Heart right ventricle (tissue), 16 donors: Measurements from ENCODE around the gene DNAH5. TPM values are rescaled to one million over a fixed set of nuclear protein-coding genes. Genes with fewer than 3 reads are reported as not detected.

Experiments
- ATAC-seq, 8 donors: fragments of 200-7000 bp; cut with Tn5 transposase; one replicate each; pipeline ENCODE4 v1.9.1; 2020; ENCODE audit warnings: mild to moderate bottlenecking in 8 of 8, moderate library complexity in 8 of 8, moderate number of reproducible peaks in 1 of 8
- DNase-seq, 2 donors: peaks; one replicate each; pipeline ENCODE4 v3.0.0-alpha.2; 2020
- H3K27ac ChIP-seq, 10 donors: fragments of 200-600 bp; sonication (generic) in 2 of 10; one replicate each; pipeline versions ENCODE4 v1.5.0 to v1.8.0; 2020 to 2022; ENCODE audit warnings: mild to moderate bottlenecking in 3 of 10
- H3K27me3 ChIP-seq, 7 donors: fragments of 200-600 bp; one replicate each; pipeline ENCODE4 v1.8.0; 2021 to 2022; ENCODE audit warnings: mild to moderate bottlenecking in 2 of 7
- H3K36me3 ChIP-seq, 9 donors: fragments of 200-600 bp; sonication (generic) in 1 of 9; one replicate each; pipeline versions ENCODE4 v1.5.0 to v1.8.0; 2020 to 2022; ENCODE audit warnings: mild to moderate bottlenecking in 2 of 9
- H3K4me1 ChIP-seq, 9 donors: fragments of 200-600 bp; sonication (generic) in 1 of 9; one replicate each; pipeline versions ENCODE4 v1.5.0 to v1.8.0; 2020 to 2022; ENCODE audit warnings: mild to moderate bottlenecking in 4 of 9
- H3K4me3 ChIP-seq, 10 donors: fragments of 200-600 bp; sonication (generic) in 2 of 10; one replicate each; pipeline versions ENCODE4 v1.5.0 to v1.8.0; 2020 to 2022; ENCODE audit warnings: mild to moderate bottlenecking in 7 of 10, moderate library complexity in 2 of 10
- H3K9me3 ChIP-seq, 11 donors: fragments of 200-600 bp in 10 of 11; sonication (generic) in 2 of 11; one replicate each; pipeline versions ENCODE4 v1.5.0 to v1.8.0; 2013 to 2022; ENCODE audit warnings: mild to moderate bottlenecking in 2 of 11, control low read depth in 1 of 11, moderate library complexity in 1 of 11
- WGBS, 2 donors: extraction: QIAGEN DNeasy Blood & Tissue Kit; methylation state at CpG; one replicate each; pipeline ENCODE4 v1.1.7; 2013; ENCODE audit warnings: inconsistent platforms in 1 of 2; 5-methylcytosine and 5-hydroxymethylcytosine counted together
- intact Hi-C, 10 donors: fragments of 100-400 bp; cut with DNase I; formaldehyde crosslinking; loops; one replicate each; pipeline versions ENCODE4 v1.11.1 to v1.14.2; 2022
- polyA plus RNA-seq, 2 donors: library from polyadenylated mRNA; stranded (reverse); fragments of 200-250 nt; gene quantifications; one replicate each; pipeline ENCODE4 v1.2.3, GENCODE V29; 2013
- total RNA-seq, 10 donors: library from RNA; stranded (reverse); fragmentation: NEBNext Ultra II Directional in 3 of 10; extraction: Animal tissue kit (Norgen Biotek cat#: 25700) in 3 of 10; gene quantifications; one replicate each; pipeline versions ENCODE4 v1.2.1 to v1.2.4, GENCODE V29; 2021 to 2023
- TF ChIP-seq, protein P1 (sequence below), 9 donors: fragments of 200-600 bp; sonication (generic) in 2 of 9; IDR thresholded peaks; one replicate each; pipeline versions ENCODE4 v1.5.0 to v1.8.0; 2021 to 2022; ENCODE audit warnings: antibody characterized with exemption in 9 of 9, mild to moderate bottlenecking in 5 of 9, moderate library complexity in 1 of 9
- donor health status: Arrhythmogenic right ventricular cardiomyopathy.
- donor health status: ischemic (EF 13 %, LVEDD 7.1; RV severe dilation, severe dysfunction).
- donor health status: healthy with polysubstance abuse.
- donor health status: DM: no; HTN: yes; CAD: no.
- donor health status: DM: no; HTN: no; CAD: no.
- donor health status: ischemic (EF 25% LVEDD 6.9; RV normal size, moderate dysfunction).
- donor health status: ischemic (EF 25% LVEDD 5.7; RV mildly dilated, moderate dysfunction).
- donor health status: healthy.
- donor health status: DM: yes; HTN: yes; CAD: no.
- donor health status: Ischemic cardiomyopathy.
- donor health status: ischemic (EF 35%, LVEDD 5.7; RV mildly dilated, moderate dysfunction).
- donor health status: nonischemic (EF 11% LVEDD 7.7; RV severe dilation, severe dysfunction).
- donor health status: DM: yes; HTN: yes; CAD: no.
- donor health status: PGD.
- donor health status: ischemic (EF 29% LVEDD 5.4; RV normal size, mild dysfunction).
- donor health status: nonischemic (EF 23%, LVEDD 6.1; RV moderate dilation, normal function).

The DNAH5 gene
- total and polyA plus RNA-seq, 12 donors: 0.02 to 0.53 (median 0.23) TPM; not detected in 2

- intact Hi-C loops: no loop called here
- TF ChIP-seq, protein P1, sequence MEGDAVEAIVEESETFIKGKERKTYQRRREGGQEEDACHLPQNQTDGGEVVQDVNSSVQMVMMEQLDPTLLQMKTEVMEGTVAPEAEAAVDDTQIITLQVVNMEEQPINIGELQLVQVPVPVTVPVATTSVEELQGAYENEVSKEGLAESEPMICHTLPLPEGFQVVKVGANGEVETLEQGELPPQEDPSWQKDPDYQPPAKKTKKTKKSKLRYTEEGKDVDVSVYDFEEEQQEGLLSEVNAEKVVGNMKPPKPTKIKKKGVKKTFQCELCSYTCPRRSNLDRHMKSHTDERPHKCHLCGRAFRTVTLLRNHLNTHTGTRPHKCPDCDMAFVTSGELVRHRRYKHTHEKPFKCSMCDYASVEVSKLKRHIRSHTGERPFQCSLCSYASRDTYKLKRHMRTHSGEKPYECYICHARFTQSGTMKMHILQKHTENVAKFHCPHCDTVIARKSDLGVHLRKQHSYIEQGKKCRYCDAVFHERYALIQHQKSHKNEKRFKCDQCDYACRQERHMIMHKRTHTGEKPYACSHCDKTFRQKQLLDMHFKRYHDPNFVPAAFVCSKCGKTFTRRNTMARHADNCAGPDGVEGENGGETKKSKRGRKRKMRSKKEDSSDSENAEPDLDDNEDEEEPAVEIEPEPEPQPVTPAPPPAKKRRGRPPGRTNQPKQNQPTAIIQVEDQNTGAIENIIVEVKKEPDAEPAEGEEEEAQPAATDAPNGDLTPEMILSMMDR (IDR thresholded peaks at IDR 0.05): no peak
- H3K9me3 ChIP-seq: peaks cover 0 to 30% (median 0%) of the 10 kb centered on the region in 11 donors
- no peak overlapping the region for H3K27ac ChIP-seq
- DNase-seq (no peak), ATAC-seq (no peak)
- H3K4me1 ChIP-seq: no peaks in the 10 kb centered on the region
- H3K36me3 ChIP-seq: no peaks in the 10 kb centered on the region
- H3K4me3 ChIP-seq: no peak overlapping the region
- 59 to 62% methylated on average over 5 of the region's 5 CpGs for WGBS, 2 donors
- H3K27me3 ChIP-seq: no peaks in the 10 kb centered on the region
Measured at GRCh38 chr5:13859270-13860065, 85.0 kb downstream of the DNAH5 start.

GRCh38 chr5:13843175-13843846 lies 101.2 kb downstream of the DNAH5 start:
- intact Hi-C loops: no loop called here
- ATAC-seq: no peak

DNA sequence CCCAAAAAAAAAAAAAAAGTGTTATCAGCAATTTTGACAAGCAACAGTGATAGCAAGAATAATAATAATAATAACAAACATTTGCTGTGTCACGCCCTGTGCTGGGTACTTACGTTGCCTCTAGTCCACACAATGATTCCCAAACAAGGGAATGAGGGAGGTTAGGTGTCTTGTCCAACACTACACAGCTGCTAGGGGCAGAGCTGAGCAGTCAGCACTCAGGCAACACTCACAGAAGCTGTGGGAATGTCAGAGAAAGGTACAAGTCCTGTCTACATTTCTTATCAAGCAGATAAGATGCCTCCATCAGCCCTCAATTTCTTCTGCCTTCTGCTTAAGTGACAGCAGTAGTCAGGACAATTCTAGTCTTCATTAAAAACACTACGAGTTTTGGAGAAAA lies 111.0 kb downstream of the DNAH5 start:
- TF ChIP-seq, protein P1 (IDR thresholded peaks at IDR 0.05): no peak
- peaks cover 0 to 9% (median 0%) of the 10 kb centered on the region in 11 donors for H3K9me3 ChIP-seq
- peaks cover 0 to 5% (median 0%) of the 10 kb centered on the region in 7 donors for H3K27me3 ChIP-seq
- H3K4me3 ChIP-seq: no peak overlapping the region
- 12 to 20% methylated on average over 3 of the region's 3 CpGs for WGBS, 2 donors
- no peaks in the 10 kb centered on the region for H3K4me1 ChIP-seq
- ATAC-seq: no peak
- H3K36me3 ChIP-seq: no peaks in the 10 kb centered on the region
- DNase-seq: no peak
- intact Hi-C loops: no loop called here
- H3K27ac ChIP-seq: no peak overlapping the region

More at GRCh38 chr5:13843175-13843846, 101.2 kb downstream of the DNAH5 start:
- TF ChIP-seq, protein P1 (IDR thresholded peaks at IDR 0.05): no peak
- Histone ChIP-seq H3K4me3 (no peak overlapping the region), H3K9me3 (no peaks in the 10 kb centered on the region), H3K27me3 (no peaks in the 10 kb centered on the region), H3K27ac (no peak overlapping the region), H3K36me3 (no peaks in the 10 kb centered on the region), H3K4me1 (no peaks in the 10 kb centered on the region)
- 66 to 69% methylated on average over 6 of the region's 6 CpGs for WGBS, 2 donors
- DNase-seq: no peak

DNA sequence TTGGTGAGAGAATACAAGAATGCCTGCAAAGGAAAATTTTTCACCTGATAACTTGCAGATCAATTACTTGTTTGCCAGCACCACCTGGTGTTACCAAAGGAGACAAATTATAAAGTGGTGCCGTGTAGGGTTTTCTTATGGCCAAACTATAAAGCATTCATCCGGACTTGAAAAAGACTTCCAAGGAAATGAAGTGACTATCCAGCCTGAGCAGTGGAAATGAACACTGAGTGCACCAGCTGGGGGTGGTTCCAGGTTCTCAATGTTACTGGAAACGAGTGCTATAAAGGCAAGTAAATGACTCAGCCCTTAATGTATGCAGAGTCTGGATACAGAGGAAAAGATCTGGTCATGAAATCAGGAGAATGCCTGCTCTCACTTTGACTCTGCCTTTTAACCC lies 113.1 kb downstream of the DNAH5 start:
- WGBS, 2 donors: 38 to 40% methylated on average over 3 of the region's 3 CpGs
- Histone ChIP-seq H3K9me3 (peaks cover 0 to 21% (median 0%) of the 10 kb centered on the region in 11 donors), H3K27me3 (peaks cover 0 to 5% (median 0%) of the 10 kb centered on the region in 7 donors), H3K27ac (no peak overlapping the region), H3K4me1 (no peaks in the 10 kb centered on the region), H3K36me3 (no peaks in the 10 kb centered on the region), H3K4me3 (no peak overlapping the region)
- intact Hi-C loops: no loop called here
- DNase-seq: no peak
- TF ChIP-seq, protein P1 (IDR thresholded peaks at IDR 0.05): no peak
- ATAC-seq: no peak
